Chondrocyte (in vitro differentiated cells): Measurements from ENCODE around the gene DNAJB13. TPM values are rescaled to one million over a fixed set of nuclear protein-coding genes. Genes with fewer than 3 reads are reported as not detected.

ENCODE experiments used
- DNase-seq: peaks from one replicate; pipeline ENCODE4 v3.0.0; 2021; ENCODE audit warnings: mixed read lengths, low spot score
- H3K27ac Mint-ChIP-seq: one replicate; pipeline ENCODE4 v1.8.0; 2021; ENCODE audit warnings: mild to moderate bottlenecking, moderate library complexity, mixed read lengths; ENCODE audit not compliant: unreplicated experiment
- H3K27me3 Mint-ChIP-seq: 2 replicates; pipeline ENCODE4 v1.8.0; 2021; ENCODE audit warnings: low read depth, mixed read lengths
- H3K36me3 Mint-ChIP-seq: 2 replicates; pipeline ENCODE4 v1.8.0; 2021; ENCODE audit warnings: low read depth, mixed read lengths
- H3K4me1 Mint-ChIP-seq: 2 replicates; pipeline ENCODE4 v1.8.0; 2021; ENCODE audit warnings: low read depth, mild to moderate bottlenecking, mixed read lengths
- H3K4me3 Mint-ChIP-seq: one replicate; pipeline ENCODE4 v1.8.0; 2021; ENCODE audit warnings: mild to moderate bottlenecking, moderate library complexity, mixed read lengths; ENCODE audit not compliant: unreplicated experiment
- H3K9me3 Mint-ChIP-seq: 2 replicates; pipeline ENCODE4 v1.8.0; 2021; ENCODE audit warnings: low read depth, mixed read lengths
- total RNA-seq: library from RNA; stranded (reverse); gene quantifications from 3 replicates; pipeline ENCODE4 v1.2.1, GENCODE V29; 2021
- TF ChIP-seq, protein P1 (sequence below): fragments of 200-600 bp; sonication (generic); IDR thresholded peaks from 2 replicates; pipeline ENCODE4 v1.5.0; 2021; ENCODE audit warnings: antibody characterized with exemption, mild to moderate bottlenecking, moderate library complexity

The DNAJB13 gene
- total RNA-seq, 1 donor from 2014 or later = not detected

DNA sequence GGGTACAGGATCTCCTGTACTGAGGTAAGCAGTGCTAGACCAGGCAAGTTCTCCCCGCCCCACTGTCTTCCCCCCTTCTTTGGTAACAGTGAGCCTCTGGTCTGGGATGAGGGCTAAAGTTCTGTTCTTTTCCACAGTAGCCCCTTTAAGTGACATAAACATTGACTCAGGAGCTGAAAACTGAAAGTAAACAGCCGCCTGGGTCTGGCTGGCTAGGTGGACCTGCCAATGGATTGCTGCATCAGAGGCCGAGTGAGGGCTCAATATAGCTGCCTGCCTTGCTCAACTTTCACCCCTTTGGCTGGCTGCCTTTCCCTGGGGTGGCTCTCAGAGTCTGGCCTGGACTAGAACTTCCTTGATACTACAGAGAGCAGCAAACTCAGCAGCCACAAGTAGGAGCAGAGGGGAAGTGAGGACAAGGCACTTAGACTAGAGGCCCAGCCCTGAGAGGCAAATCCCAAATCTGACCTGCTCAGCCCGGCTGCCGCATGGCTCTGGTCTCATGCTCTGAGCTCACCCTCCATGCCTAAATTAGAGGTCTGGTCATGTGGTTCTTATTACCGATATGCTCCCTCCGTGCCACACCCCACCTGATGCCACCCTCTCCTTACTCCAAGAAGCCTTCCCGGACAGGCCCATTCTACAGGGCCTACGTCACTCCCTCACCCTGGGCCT is 67.6 kb downstream of the DNAJB13 start:
- Mint-ChIP-seq H3K27me3 (no peaks in the 10 kb centered on the region), H3K27ac (peak overlapping the region; percentile 72), H3K9me3 (no peaks in the 10 kb centered on the region), H3K4me3 (no peak overlapping the region), H3K36me3 (peaks cover 13% of the 10 kb centered on the region), H3K4me1 (peaks cover 18% of the 10 kb centered on the region)
- TF ChIP-seq, protein P1, sequence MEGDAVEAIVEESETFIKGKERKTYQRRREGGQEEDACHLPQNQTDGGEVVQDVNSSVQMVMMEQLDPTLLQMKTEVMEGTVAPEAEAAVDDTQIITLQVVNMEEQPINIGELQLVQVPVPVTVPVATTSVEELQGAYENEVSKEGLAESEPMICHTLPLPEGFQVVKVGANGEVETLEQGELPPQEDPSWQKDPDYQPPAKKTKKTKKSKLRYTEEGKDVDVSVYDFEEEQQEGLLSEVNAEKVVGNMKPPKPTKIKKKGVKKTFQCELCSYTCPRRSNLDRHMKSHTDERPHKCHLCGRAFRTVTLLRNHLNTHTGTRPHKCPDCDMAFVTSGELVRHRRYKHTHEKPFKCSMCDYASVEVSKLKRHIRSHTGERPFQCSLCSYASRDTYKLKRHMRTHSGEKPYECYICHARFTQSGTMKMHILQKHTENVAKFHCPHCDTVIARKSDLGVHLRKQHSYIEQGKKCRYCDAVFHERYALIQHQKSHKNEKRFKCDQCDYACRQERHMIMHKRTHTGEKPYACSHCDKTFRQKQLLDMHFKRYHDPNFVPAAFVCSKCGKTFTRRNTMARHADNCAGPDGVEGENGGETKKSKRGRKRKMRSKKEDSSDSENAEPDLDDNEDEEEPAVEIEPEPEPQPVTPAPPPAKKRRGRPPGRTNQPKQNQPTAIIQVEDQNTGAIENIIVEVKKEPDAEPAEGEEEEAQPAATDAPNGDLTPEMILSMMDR = no peak
- no peak for DNase-seq

DNA sequence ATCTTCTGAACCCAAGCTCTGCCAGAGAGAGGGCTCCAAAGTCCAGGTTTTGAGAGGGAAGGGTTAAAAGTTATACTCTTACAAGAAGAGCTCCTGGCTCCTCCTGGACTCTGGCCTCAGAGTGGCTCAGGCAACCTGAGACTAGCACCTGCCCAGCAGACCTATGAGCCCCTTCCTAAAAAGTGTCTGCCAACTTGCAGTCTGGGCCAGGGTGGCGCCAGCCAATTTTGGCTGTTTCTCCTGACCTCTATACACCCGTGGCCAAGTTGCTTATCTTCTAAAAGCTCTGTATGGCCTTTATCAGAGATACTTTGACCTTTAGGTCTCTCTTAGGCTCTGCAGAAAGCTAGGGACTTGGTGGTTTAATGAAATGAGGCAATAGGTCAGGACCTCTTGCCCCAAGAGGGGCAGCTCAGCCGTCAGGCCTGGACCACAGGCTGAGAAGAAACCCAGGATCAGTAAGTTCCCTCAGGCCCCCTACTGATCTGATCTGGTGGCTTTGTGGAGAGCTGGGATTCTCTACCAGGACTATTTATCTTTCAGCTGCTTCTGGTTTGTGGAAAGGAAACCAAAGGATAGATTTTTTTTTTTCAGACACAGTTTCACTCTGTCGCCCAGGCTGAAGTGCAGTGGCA is 68.4 kb downstream of the DNAJB13 start:
- Mint-ChIP-seq H3K4me1 (peaks cover 25% of the 10 kb centered on the region), H3K4me3 (no peak overlapping the region), H3K27me3 (no peaks in the 10 kb centered on the region), H3K27ac (peak overlapping the region; percentile 60), H3K36me3 (peaks cover 13% of the 10 kb centered on the region), H3K9me3 (no peaks in the 10 kb centered on the region)
- no peak for DNase-seq
- TF ChIP-seq, protein P1 = no peak

- TF ChIP-seq, protein P1 = no peak
- H3K27me3 Mint-ChIP-seq = no peaks in the 10 kb centered on the region
- peak overlapping the region; percentile 60 for H3K27ac Mint-ChIP-seq
- H3K36me3 Mint-ChIP-seq = peaks cover 13% of the 10 kb centered on the region
- no peak overlapping the region for H3K4me3 Mint-ChIP-seq
- H3K9me3 Mint-ChIP-seq = no peaks in the 10 kb centered on the region
- H3K4me1 Mint-ChIP-seq = peaks cover 30% of the 10 kb centered on the region
- no peak for DNase-seq
Measured at GRCh38 chr11:74019860-74020259, 69.0 kb downstream of the DNAJB13 start.

Other genes with a start within 250 kb of the DNAJB13 start
- gene RAB6A, start 190.0 kb upstream of the DNAJB13 start, total RNA-seq = 173 to 188 TPM (median 185 TPM) in 3 replicates
- 21.2 to 29.8 TPM (median 25.8 TPM) in 3 replicates for gene MRPL48, start 163.2 kb upstream of the DNAJB13 start, total RNA-seq
- gene COA4, start 74.2 kb upstream of the DNAJB13 start, total RNA-seq = 39.8 to 57.4 TPM (median 42.5 TPM) in 3 replicates
- 11.8 to 17.1 TPM (median 13.5 TPM) in 3 replicates for gene PAAF1, start 74.0 kb upstream of the DNAJB13 start, total RNA-seq
- 10.4 to 47.2 TPM (median 41.0 TPM) in 3 replicates for gene UCP2, start 31.8 kb downstream of the DNAJB13 start, total RNA-seq
- 0.47 to 1.6 TPM (median 1.3 TPM) in 3 replicates for gene UCP3, start 58.1 kb downstream of the DNAJB13 start, total RNA-seq
- gene C2CD3, start 220.0 kb downstream of the DNAJB13 start, total RNA-seq = 14.7 to 28.0 TPM (median 16.3 TPM) in 3 replicates
- 40.5 to 76.2 TPM (median 71.6 TPM) in 3 replicates for gene PPME1, start 220.3 kb downstream of the DNAJB13 start, total RNA-seq